GM18505 (cell line): ENCODE data around the gene NEDD4L.

Source experiments
- ATAC-seq: cut with Tn5 transposase; IDR thresholded peaks from one replicate; pipeline ENCODE4 v1.9.1; 2021; ENCODE audit not compliant: unreplicated experiment
- POLR2A ChIP-seq: IDR thresholded peaks from 4 replicates; pipeline ENCODE4 v1.6.1; 2011; ENCODE audit warnings: borderline replicate concordance; ENCODE audit not compliant: insufficient read depth, insufficient read length; ENCODE audit errors: extremely low read depth

Gene NEDD4L

DNA sequence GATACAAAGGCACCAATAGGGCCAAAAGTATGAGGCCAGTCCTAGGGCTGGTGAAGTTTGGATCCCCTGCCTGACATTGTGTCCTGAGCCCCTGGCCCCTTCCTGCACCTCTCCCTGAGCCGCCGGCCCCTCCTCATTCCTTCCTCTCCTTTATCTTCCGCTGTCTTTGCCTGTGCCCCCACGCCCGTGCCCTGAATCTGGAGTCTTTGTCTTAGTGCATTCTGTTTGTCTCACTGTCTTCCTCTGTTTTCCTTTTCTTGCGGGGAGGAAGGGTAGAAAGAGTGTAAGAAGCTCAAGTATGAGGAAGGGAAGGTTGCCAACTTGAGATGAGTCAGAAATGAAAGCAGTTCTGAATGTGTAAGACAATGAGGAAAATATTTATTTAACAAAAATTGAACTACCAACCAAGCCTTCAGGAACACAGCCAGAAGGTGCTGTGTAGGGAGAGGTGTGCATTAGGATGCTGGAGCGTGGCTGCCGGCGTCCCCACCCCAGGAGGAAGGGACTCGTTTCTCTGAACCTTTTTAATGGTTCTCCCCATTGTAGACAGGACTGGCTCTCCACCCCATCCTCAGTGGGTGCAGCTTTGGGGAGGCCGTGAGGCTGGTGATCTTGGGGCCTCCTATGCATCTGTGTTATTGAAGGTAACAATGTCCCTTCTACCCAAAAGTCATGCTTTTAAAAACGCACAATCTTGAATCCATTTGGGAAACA lies 133.1 kb downstream of the NEDD4L start:
- ATAC-seq = no peak
- no peak for TF ChIP-seq POLR2A

- ATAC-seq = no peak
- TF ChIP-seq POLR2A = no peak
These were observed 134.0 kb downstream of the NEDD4L start for GRCh38 chr18:58177896-58178470.

GRCh38 chr18:58178511-58178910 lies 134.5 kb downstream of the NEDD4L start:
- ATAC-seq = no peak
- no peak for TF ChIP-seq POLR2A

GRCh38 chr18:58180172-58180571 lies 136.1 kb downstream of the NEDD4L start:
- ATAC-seq = no peak

DNA sequence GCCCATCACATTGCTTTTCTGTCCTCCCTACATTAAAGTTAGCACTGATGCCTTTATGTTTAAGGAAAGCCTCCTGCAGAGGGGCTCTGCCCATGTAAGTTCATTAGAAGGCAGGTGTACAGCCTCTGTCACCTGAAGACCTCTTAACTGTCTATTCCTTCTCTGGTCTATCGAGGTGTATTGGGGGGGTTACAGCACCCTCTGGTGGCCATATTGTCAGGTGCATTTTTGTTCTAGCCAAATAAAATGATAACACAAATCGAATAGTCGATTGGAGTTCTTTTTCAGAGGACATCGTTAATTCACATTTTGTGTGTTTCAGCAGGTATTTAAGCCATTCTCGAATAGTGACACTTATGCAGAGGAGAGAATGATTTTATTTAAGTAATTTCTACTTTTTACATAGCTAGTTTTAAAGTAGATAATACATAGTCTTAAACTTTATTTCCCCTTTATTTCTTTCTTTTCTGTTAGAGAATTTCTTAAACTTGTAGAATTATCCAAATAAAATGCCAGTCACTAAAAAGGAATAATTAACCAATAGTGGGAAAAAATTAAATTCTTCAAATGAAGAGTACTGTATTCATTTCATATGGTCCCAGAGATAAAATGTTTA lies 136.8 kb downstream of the NEDD4L start:
- no peak for ATAC-seq

More at GRCh38 chr18:58180172-58180571, 136.1 kb downstream of the NEDD4L start:
- TF ChIP-seq POLR2A = no peak

DNA sequence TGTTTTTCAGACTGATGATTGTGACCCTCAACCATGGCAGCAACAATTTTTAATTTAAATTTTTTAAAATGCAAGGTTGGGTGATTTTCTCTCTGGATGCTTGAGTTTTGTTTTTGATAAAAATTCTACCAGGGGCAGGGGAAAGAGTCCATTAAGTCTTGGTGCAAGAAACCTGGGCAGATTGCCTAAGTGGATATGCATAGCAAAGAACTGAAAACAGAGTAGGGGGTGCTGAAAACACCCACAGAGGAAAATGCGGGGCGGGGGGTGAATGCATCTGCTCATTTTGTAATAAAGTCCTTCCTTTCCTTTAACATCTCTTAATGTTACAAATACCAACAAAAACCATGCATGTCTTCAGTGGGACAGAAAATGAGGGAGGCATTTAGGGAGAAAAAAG lies 138.0 kb downstream of the NEDD4L start:
- no peak for ATAC-seq
- no peak for TF ChIP-seq POLR2A

More for the DNA sequence above, 136.8 kb downstream of the NEDD4L start:
- no peak for TF ChIP-seq POLR2A

DNA sequence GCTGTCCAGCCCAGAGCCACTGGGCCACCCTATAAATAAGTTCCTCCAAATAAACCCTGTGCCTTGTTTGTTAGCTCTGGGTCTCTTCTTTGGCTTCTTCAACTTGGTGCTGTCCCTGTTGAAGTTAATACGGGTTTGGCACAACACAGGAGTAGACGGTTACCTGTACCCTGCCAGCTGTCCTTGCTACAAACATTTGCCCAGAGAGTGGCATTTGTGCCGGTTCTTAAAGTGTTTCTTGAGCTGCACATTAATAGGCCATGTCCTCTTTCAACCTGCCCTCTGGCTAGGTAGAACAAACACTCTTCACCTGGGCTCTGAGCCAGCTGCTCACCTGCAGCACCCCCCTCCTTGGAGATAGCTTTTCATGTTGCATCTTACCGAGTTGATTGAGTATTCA lies 139.2 kb downstream of the NEDD4L start:
- no peak for TF ChIP-seq POLR2A
- ATAC-seq = no peak

DNA sequence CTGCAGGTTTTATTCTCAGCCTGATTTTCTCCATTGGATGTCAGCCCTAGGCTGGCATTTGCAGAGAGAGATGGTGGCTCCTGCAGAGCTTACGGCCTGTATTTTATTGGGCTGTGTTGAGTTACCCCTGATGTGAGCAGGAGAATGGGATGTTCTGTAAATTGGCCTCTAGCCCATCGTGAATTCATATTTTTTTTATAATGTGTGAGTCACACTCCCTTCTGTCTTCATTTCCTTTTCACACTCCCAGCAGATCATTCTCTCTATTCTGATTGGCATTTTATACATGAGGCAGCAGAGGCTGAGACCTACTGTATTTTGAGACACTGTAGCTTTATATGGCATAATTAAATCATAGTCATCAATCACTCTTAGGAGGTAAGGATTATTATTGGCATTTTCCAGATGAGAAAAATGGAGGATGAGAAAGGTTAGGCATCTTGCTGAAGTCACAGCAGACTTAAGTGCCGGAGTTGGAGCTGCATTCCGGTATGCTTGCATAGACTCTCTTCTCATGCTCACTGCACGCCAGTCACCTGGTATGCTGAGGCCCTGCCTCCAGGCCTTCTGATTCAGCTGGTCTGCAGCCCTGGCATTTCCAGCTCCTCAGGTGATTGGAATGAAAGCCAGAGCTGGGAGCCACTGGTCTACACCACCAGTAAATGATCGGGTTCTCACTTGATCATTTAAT lies 142.4 kb downstream of the NEDD4L start:
- TF ChIP-seq POLR2A = no peak
- ATAC-seq = no peak

DNA sequence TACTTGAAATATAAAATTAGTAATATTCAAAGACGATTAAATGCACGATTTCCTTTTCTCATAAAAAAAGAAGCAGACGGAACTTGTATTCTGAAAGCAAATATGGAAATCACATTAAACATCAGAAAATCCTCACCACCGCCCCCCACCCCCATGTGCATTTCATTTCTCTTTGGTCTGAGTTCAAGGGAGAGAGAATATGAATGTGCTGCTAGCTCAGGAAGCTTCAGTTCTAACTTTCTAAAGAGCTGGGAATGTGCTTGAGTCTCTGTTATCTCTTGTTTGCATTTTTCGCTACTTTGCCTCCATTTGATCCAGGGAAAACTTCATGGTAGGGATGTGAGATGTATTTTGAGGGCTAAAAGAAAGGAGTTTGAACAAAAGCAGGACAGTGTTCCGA lies 143.6 kb downstream of the NEDD4L start:
- no peak for TF ChIP-seq POLR2A
- ATAC-seq = no peak

GRCh38 chr18:58188996-58189395 lies 145.0 kb downstream of the NEDD4L start:
- no peak for TF ChIP-seq POLR2A
- ATAC-seq = no peak

DNA sequence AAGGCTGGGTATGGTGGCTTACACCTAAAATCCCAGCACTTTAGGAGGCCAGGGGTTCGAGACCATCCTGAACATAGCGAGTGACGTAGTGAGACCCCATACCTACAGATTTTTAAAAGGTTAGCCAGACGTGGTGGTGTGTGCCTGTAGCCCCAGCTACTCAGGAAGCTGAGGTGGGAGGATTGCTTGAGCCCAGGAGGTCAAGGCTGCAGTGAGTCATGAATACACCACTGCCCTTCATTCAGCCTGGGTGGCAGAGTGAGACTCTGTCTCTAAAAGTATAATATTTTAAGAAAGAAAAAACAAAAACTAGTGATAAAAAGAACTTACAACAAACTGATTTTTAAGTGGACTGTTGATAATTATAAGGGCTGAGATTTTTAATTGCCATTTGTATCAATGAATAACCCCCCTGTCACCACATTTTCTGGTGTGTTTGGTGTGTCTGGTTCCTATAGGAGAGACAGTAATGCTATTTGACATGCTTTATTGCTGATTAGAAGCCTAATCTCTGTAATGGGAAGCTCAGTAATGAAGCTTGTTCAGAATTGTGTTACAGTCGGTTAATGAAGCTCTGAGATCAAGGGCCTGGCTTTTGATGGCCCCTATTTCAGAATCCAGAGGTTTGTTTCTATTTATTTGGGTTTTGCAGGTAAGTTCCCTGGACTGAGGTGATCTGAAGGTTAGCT lies 147.0 kb downstream of the NEDD4L start:
- no peak for ATAC-seq
- TF ChIP-seq POLR2A = no peak

DNA sequence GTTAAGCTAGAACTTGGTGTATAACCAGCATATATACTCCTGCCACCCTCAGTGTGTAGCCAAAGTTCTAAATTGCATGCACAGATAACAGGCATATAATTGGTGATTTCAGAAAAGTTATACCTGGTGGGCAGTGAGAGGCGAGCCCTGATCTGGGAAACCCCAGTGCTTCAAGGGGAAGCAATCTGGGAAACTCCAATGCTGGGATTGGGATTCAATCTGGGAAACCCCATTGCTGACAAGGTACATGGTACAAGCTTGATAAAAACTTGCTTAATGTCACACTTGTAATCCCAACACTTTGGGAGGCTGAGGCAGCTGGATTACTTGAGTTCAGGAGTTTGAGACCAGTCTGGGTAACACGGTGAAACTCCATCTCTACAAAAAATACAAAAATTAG lies 147.6 kb downstream of the NEDD4L start:
- ATAC-seq = no peak
- no peak for TF ChIP-seq POLR2A

GRCh38 chr18:58192519-58192918 lies 148.5 kb downstream of the NEDD4L start:
- TF ChIP-seq POLR2A = no peak
- no peak for ATAC-seq
